Stimulated activated CD8-positive, alpha-beta memory T cell treated with anti-CD3 and anti-CD28 coated beads, Interleukin-15, amount 100 ng/mL, for 4 hours (primary cell): ENCODE data around the gene GRIA4.
"Not testable (repeated sequence)": the region's sequence is repeated elsewhere in the genome, so short reads cannot be mapped to it uniquely, and the experiment has no call there.

Source experiments
- DNase-seq, 2 donors: peaks; one replicate each; pipeline ENCODE4 v3.0.0-alpha.2; 2020; ENCODE audit warnings: low read depth in 2 of 2

Gene GRIA4

DNA sequence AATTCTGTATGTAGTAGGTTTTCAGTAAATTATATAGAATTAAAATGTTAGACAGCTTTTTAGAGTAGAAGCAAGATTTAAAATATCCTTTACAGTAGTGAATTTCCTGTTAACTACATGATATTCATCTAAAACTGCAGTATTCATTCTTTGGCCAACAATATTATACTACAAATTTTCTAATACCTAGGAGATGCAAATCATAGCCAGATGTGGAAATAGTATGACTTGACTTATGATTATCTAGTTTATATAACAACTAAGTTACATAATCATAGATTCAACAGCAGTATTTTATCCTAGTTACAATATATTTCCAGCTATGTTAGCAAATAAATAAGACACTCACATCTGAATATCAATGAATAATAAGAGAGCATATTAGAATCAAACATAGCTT, 249.0 kb downstream of the GRIA4 start:
- DNase-seq: no peak

DNA sequence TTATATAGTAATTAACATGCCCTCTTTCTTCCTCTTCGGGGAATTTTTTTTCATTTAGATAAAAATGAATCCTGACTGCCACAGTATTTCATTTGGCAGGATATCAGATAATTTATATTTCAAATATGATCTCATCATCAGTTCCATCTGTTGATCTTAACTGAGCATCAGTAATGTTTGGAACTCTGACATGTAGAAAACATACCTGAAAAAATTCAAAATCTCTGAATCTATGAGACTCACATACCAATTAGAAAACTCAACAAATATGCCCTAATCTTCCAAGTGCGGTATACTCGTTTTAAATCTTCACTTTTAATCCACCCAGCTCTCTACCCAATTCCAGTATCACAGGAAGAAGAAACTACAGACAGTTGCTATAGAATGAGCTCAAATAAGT, 250.2 kb downstream of the GRIA4 start:
- DNase-seq: no peak

DNA sequence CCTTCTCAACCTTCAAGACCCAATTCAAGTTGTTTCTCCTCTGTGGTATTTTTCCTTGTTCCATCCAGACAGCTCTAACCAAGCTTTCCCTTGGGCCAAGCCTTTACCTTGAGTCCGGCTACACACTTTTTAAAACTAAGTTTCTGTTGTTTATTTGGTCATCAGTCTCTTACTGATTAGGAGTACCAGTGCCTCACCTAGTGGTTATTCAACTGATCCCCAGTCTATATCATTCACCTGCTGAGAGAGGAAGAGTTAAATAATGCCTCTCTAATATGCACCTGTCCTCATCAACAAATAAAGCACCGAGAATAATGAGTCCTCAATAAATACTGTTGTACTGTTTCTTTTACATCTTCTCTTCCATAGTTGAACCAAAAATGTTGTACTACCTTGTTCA, 251.4 kb downstream of the GRIA4 start:
- DNase-seq: no peak

DNA sequence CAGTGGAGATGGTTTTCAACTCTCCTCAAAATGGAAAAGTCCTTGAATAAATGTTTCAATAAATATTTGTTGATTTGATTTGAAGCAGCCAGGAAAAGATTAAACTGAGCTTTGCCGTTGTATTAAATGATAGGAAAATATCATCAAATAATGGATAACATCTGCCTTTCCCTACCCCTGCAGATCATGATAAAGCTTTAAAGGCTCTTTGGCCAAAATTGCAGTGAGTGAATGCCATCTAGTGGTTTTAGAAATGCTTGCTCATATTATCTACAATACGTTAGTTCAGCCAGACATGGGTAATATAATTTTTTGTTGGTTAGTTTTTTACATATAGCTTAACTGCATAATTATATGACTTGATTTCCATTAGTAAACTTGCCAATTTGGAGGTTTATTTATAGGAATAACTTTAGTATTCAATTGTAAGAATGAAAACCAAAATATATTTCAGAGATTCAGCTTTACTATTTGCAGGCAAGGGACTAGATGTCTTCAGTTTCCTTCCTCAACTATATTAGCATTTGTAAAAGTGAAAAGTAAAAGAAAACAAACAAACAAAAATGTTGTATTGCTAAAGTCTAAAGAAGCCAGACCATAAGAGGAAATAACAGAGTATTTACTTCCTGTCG, 253.0 kb downstream of the GRIA4 start:
- DNase-seq: no peak

DNA sequence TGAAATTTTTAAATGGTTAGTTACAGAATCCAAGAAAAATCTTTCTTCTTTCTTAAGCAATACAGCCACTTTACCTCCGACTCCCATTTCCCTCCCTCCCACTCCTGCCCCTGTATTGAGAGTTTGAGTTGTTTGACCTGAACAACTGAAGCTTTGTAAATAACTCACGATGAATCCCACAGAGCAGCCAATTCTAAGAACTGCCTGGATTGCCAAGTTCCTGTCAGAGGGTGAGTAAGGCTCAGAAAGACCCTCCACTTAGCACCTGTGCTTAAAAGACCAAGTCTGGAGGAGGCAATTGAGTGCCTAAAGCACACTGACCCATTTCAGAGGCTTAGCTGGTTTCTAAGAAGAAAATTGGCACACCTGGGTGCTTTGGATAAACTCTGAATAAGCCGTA, 253.7 kb downstream of the GRIA4 start:
- DNase-seq: no peak

DNA sequence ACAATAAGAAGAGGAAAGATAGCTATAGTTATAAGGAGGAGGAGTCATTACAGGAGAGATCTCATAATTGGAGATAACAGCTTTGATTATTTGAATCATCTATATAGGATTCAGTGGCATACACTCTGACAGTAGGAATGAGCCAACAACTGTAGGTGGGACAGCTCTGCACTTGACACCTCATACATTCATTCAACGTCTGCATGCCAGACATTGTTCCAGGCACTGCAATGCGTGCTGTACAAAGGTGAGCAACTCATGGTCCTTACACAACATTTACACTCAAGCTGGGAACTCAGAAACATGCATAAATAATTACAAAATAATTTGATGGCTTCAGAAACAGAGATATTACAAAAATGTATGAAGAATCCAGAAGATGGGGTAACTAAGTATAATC, 257.9 kb downstream of the GRIA4 start:
- no peak for DNase-seq

DNA sequence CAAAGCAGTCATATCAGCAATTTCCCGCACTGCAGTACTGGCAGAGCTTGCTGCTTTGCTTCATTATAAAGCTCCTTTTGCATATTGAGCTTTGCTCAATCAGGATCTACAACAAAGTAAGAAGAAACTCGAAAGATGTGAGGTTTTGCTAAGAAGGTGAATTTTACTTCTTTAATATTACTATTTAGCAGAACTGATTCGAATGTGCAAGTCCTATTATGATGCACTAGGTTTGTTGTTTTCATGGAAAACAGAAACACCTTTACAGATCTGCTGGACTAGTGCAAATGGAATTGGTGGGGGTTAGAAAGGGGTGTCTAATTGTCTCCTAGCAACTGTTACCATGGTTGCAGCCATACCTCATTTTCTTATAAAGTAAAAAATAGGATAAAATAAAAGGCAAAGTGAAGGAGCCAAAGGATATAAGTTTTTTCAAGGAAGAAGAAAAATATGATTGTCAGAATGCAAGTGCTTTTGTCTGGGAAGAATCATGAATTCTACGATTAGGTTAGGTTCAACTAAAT, 259.0 kb downstream of the GRIA4 start:
- no peak for DNase-seq

DNA sequence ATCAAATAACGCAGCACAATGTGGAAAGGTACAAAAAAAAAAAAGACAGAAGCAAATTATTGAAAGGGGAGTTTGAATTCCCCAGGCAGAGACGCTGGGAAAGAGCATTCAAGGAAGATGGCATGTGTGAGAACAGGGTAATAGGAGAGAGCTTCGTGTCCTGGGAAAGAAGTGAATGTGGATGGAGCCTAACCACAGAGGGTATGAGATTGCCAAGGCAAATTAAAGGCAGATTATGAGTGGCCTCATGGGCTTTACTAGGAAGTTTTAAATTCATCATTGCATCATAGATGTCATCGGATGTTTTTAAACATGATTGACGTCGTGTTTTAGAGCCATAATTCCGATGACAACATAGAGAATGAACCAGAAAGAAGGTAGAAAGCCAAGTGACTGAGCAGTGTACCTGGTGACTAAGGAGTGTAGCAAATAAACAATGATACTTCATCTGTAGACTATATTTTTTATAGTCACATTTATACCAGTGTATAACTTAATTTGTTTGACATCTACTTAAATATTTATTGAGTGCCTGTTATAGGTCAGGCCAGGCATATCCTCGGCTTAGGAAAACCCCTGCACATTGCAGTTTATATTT, 260.7 kb downstream of the GRIA4 start:
- no peak for DNase-seq

DNA sequence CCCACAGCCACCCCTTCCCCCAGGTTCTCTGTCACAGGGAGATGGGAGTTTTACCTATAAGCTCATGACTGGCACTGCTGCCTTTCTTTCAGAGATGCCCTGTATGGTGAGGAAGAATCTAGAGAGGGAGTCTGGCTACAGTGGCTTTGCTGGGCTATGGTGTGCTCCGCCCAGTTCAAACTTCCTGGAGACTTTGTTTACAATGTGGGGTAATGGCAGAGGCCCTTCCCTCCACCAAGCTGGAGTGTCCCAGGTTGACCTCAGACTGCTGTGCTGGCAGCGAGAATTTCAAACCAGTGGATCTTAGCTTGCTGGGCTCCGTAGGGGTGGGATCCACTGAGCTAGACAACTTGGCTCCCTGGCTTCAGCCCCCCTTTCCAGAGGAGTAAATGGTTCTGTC, 268.6 kb downstream of the GRIA4 start:
- no peak for DNase-seq

DNA sequence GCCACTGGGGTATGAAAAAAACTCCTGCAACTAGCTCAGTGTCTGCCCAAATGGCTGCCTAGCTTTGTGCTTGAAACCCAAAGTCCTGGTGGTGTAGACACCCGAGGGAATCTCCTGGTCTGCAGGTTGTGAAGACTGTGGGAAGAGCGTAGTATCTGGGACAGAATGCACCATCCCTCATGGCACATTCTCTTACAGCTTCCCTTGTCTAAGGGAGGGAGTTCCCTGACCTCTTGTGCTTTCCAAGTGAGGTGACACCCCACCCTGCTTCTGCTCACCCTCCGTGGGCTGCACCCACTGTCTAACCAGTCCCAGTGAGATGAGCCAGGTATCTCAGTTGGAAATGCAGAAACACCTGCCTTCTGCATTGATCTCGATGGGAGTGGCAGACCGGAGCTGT, 269.1 kb downstream of the GRIA4 start:
- not testable (repeated sequence) for DNase-seq

DNA sequence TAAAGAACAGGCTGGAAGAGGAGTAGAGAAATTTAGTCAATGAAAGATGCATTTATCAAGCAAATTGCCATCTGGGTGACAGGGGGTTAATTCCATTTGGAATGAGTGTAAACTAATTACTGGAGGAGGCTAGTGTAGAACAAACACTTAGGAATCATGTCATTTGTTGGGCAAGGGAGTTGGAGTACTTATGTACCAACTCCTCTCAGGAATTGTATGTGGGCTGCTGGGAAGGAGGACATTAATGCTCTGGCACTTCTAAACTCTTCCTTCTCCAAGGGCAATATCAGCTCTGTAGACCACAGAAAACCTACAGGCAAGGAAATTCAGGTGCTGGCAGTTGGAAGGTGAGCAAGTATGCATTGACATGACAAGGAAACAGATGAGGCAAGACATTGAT, 271.2 kb downstream of the GRIA4 start:
- DNase-seq: no peak

DNA sequence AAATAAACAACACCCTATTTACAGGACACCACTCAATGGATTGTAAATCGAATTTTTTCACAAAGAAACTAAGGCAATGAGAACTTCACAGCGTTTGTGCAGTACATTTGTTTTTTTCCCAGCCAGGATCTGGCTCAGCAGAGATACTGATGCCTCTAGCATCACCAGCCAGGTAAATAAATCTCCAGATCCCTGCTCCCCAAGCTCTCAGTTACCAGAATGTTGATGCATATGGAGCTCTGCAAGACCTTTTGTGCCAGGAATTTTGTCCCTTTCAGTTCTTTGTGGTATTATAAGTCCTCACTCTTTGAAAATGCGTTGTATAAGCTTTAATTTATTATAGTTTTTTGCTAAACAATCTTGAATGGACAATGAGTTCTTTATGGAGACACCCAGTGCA, 274.6 kb downstream of the GRIA4 start:
- DNase-seq: no peak

DNA sequence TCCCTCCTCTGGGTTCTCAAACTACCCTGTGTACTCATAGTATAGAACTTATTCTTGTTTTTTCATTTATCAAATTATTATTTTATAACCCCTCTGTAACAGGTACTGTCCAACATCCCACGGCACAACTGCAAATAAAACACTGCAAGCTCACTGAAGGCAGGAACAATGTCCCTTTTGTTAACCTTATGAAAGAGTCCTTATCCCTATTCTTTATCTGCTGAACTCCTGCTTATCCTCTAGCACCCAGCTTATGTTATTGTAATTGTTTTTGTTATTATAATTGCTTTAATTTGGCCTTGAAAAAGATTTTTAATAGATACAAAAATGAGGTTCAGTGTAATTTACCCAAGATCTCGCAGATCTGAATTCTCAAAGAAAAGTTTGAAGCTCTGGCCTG, 281.8 kb downstream of the GRIA4 start:
- DNase-seq: no peak

DNA sequence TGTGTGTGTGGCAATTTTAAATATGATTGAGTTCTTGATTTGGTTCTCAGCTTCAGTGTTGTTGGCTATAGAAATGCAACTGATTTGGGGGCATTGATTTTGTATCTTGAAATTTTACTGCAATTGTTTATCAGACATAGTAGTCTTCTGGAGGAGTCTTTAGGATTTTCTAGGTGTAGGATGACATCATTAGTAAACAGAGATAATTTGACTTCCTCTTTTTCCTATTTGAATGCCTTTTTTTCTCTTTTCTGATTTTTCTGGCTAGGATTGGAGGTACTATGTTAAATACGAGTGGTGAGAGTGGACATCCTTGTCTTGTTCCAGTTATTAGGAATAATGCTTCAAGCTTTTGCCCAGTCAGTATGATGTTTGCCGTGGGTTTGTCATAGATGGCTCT, 287.3 kb downstream of the GRIA4 start:
- no peak for DNase-seq

DNA sequence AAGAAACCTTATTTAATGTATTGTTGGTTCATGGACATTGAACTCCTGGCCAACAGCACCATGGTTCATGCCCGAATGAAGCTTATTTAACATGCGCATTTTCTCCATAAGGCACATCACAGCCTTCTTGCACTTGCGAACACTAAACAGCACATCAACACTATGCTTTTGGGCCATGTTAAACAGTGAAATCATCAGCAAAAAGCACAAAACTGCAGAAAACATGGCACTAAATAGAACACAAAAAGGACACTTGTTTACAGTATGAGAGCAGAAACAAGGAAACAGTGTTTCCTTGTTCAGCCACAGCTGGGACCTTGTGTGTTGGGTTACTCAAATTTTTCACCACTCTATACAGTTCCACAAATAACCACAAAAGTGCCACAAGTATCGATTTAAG, 289.9 kb downstream of the GRIA4 start:
- DNase-seq: no peak

DNA sequence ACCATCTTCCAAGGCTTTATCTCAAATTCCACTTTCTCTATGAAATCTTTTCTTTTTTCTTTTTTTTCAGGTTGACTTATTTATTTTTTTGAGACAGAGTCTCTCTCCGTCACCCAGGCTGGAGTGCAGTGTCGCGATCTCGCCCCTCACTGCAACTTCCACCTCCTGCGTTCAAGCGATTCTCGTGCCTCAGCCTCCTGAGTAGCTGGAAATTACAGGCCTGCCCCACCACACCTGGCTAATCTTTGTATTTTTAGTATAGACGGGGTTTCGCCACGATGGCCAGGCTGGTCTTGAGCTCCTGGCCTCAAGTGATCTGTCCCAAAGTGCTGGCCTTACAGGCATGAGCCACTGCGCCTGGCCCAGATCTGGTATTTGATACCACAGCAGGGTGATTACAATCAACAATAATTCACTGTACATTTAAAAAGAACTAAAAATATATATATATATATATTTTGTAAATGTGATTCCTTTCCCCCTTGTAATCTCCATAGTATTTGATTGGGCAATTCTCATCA, 290.7 kb downstream of the GRIA4 start:
- DNase-seq: no peak

DNA sequence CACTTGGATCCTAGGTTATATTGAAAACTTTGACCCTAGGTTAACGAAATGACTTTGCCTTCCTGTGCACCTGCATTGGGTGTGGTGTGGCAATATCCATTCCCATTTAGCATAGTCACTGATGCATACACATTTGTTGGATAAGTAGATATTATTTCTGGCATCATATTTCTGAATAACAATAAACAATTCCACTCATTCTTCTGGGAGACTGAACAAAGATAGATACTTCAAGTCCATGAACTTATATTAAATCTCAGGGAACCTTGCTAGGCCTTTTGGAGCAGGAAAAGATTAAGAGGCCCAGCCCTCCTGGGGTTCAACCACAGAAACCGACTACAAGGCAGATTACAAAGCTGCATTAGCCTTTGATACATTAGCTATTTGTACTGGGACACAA, 293.2 kb downstream of the GRIA4 start:
- no peak for DNase-seq

DNA sequence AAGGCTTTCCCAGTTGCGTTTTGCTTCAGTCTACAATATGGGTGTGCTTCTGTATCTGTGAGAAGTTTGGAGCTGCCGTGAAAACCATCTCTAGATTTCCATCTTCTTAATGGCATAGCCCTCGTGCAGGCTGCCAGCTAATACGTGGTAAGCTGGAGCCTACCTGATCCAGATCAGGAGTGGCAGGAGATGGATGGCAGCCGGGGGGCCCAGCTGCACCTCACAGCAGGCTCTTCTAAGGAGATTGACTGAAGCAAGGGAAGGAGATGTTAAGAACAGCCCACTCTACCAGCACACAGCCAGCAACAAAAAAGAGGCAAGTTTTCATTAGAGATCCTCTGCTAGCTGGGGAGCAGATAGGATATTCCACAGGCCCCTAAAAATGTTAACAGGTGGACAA, 296.6 kb downstream of the GRIA4 start:
- DNase-seq: no peak

DNA sequence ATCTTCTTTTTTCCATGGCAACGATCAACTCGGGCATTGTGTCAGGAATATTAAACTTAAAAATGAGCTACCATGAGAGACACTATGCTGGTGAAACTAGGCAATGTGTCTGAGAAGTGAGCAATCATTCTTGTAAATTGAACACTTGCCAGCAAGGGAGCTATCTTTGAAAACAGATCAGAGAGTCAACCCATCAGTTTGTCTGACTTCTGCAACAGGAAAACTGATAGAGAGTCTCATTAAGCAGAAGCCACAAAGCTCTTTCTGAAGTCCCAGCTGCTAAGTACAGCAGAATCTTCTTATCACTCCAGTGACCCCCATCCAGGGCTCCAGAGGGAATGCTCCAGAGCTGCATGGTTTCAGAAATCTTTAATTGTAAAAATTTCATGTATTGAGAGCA, 297.4 kb downstream of the GRIA4 start:
- no peak for DNase-seq

DNA sequence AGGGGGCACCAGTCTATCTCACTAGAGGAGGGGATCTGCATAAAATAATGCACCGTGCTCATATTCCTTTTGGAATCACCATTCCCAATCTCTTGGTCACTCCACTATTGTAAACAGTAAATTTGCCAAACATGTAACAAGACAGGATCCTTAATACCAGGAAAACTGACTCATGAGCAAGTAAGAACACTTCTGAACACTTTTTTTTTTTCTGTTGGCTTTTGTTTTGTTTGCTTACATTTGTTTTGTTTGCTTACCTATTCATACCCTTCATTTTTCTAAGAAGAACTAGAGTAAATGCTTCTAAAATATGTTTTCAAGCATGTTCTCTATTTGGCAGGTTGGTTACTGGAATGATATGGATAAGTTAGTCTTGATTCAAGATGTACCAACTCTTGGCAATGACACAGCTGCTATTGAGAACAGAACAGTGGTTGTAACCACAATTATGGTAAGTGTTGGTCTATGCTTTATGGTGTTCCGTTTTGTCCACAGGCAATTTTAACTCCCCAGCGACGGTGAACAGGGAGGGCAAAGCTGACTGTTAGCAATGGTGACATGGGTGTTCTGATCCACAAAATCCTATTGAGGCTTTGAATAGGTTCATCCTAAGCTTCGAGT, 300.3 kb downstream of the GRIA4 start:
- no peak for DNase-seq

DNA sequence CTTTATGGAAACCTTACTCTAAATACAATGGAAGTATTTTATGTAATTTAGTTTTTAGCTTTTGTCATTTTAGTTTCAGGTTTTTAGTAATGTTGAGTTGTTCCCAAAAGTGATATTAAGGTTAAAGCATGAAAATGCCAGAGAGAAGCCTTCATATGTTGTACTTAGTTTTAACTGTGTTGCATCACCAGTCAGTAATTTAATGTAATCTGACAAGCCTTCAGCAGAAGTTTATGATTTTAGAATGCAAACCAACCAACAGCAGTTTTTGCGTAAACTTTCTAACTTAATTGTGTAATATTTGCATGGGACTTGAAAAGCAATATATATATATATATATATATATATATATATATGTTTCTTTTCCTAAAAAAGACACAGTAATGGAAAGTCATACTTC, 301.6 kb downstream of the GRIA4 start:
- DNase-seq: no peak

DNA sequence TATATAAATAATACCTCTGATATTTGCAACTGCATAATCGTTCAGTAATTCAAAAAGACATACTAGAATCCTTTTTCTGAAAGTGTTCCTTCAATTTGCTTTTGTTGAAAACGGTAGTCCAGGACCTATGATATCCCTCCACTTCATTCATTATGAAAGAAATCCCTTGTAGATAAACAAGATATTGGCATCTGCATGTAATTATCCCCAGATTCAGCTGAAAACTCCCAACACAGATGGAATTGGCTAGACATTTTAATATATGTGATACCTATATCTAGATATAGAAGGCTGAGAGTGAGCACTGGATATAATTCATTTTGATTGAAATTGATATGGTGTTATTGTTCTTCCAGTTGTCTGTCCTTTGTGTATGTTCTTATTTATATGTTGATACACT, 302.8 kb downstream of the GRIA4 start:
- DNase-seq: no peak

DNA sequence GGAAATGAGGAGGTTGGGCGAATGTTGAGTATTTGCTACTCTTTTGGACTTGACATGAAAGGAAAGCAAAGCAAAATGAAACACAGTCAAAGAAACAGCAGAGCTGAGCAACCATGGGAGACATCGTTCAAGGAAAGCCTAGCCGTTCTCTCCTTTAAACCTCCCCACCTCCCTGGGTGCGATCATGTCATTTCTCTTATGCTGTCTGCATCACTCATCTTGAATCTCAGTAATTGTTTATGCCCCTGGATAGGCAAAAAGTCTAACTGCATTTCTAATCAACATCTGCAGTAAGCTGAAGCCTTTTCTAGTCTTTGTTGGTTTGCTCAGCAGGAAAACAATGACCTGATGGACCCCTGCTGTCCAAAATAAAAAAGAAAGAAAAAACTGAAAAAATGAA, 305.1 kb downstream of the GRIA4 start:
- DNase-seq: no peak
